Measurements from ENCODE around the gene SAMD11. TPM values are rescaled to one million over a fixed set of nuclear protein-coding genes. Genes with fewer than 3 reads are reported as not detected.
"Not testable (repeated sequence)": the region's sequence is repeated elsewhere in the genome, so short reads cannot be mapped to it uniquely, and the experiment has no call there.

Gene SAMD11
- total and polyA plus RNA-seq, 8 donors, result 7.1 to 61.5 (median 28.0) TPM

- Histone ChIP-seq H3K27ac (no peak overlapping the region), H3K4me1 (no peaks in the 10 kb centered on the region), H3K36me3 (no peaks in the 10 kb centered on the region), H3K9me3 (no peaks in the 10 kb centered on the region), H3K4me3 (no peak overlapping the region), H3K27me3 (peaks cover 0 to 84% of the 10 kb centered on the region in 2 donors)
- TF ChIP-seq, protein P1, sequence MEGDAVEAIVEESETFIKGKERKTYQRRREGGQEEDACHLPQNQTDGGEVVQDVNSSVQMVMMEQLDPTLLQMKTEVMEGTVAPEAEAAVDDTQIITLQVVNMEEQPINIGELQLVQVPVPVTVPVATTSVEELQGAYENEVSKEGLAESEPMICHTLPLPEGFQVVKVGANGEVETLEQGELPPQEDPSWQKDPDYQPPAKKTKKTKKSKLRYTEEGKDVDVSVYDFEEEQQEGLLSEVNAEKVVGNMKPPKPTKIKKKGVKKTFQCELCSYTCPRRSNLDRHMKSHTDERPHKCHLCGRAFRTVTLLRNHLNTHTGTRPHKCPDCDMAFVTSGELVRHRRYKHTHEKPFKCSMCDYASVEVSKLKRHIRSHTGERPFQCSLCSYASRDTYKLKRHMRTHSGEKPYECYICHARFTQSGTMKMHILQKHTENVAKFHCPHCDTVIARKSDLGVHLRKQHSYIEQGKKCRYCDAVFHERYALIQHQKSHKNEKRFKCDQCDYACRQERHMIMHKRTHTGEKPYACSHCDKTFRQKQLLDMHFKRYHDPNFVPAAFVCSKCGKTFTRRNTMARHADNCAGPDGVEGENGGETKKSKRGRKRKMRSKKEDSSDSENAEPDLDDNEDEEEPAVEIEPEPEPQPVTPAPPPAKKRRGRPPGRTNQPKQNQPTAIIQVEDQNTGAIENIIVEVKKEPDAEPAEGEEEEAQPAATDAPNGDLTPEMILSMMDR (IDR thresholded peaks at IDR 0.05), result no peak
- ATAC-seq, result no peak
- intact Hi-C loops (cut with DNase I), result no loop called here
- DNase-seq, result peak in 1 of 4 donors; percentile 79
These were observed 59.2 kb downstream of the SAMD11 start for GRCh38 chr1:982765-983436.

DNA sequence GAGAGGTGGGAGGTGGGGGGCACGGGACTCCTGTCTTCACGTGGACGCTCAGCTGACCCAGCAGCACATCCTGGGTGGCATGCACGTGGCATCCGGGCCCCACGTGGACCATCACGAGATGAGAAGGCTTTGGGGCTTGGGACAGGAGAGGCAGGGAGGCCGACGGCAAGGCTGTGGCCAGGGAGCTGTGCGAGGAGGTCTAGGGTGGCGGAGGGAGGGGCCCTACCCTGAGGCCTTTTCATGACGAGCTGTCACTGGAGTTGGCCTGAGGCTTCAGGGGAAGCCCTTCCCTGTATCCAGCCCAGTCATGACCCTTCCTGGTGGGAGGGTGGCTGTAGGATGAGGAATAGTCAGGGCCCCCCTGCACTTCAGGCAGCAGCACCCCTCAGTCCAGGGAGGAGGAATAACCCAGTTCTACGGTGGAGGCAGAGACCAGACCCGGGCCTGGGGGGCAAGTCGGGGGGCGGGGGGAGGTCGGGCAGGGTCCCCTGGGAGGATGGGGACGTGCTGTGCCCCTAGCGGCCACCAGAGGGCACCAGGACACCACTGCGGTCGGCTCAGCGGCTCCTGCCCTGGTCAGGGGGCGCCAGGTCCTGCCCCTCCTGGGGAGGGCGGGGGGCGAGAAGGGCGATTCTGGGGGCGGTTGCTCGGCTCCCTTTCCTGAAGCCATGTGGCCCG, 60.2 kb downstream of the SAMD11 start:
- Histone ChIP-seq H3K36me3 (no peaks in the 10 kb centered on the region), H3K4me3 (no peak overlapping the region), H3K9me3 (no peaks in the 10 kb centered on the region), H3K4me1 (no peaks in the 10 kb centered on the region), H3K27me3 (peaks cover 0 to 75% of the 10 kb centered on the region in 2 donors), H3K27ac (no peak overlapping the region)
- DNase-seq (peak in 2 of 4 donors; percentile 50 to 90), ATAC-seq (peak; percentile 83)
- intact Hi-C loops (cut with DNase I), result no loop called here
- TF ChIP-seq, protein P1 (IDR thresholded peaks at IDR 0.05), result peak; percentile 89 to 92

DNA sequence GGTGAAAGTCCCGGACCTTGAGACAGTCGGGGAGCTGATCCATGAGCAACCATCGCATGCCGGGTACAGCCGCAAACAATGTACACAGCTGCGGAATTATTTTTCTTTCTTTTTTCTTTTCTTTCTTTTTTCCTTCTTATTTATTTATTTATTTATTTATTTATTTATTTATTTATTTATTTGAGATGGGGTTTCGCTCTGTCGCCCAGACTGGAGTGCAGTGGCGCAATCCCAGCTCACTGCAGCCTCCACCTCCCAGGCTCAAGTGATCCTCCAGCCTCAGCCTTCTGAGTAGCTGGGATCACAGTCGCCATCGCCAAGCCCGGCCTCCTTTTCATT, 60.7 kb downstream of the SAMD11 start:
- Histone ChIP-seq H3K4me3 (no peak overlapping the region), H3K36me3 (no peaks in the 10 kb centered on the region), H3K4me1 (no peaks in the 10 kb centered on the region), H3K27ac (no peak overlapping the region), H3K27me3 (peaks cover 0 to 73% of the 10 kb centered on the region in 2 donors), H3K9me3 (no peaks in the 10 kb centered on the region)
- TF ChIP-seq, protein P1 (IDR thresholded peaks at IDR 0.05), result peak in 1 of 2 donors; percentile 8
- ATAC-seq (no peak), DNase-seq (no peak)
- intact Hi-C loops (cut with DNase I), result no loop called here

GRCh38 chr1:985126-985525, 61.4 kb downstream of the SAMD11 start:
- Histone ChIP-seq H3K27me3 (peaks cover 0 to 76% of the 10 kb centered on the region in 2 donors), H3K4me1 (no peaks in the 10 kb centered on the region), H3K4me3 (no peak overlapping the region), H3K36me3 (no peaks in the 10 kb centered on the region), H3K9me3 (no peaks in the 10 kb centered on the region), H3K27ac (no peak overlapping the region)
- TF ChIP-seq, protein P1 (IDR thresholded peaks at IDR 0.05), result no peak
- intact Hi-C loops (cut with DNase I), result loop anchor here in 1 of 2 donors (5.0 kb wide), 1 partner anchor 77 kb away; no protein-coding TSS in a partner anchor
- ATAC-seq (no peak), DNase-seq (peak in 1 of 4 donors; percentile 34)

DNA sequence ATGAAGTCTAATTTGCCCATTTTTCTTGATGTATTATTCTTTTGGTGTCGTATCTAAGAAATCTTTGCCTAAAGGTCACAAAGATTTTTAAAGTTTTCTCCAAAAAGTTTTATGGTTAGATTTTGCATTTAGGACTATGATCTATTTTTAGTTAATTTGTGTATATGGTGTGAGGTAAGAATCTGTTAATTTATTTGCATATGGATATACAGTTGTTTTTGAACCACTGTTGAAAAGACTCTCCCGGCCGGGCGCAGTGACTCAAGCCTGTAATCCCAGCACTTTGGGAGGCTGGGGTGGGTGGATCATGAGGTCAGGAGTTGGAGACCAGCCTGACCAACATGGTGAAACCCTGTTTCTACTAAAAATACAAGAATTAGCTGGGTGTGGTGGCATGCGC, 64.3 kb downstream of the SAMD11 start:
- intact Hi-C loops (cut with DNase I), result loop anchor here in 1 of 2 donors (5.0 kb wide), 1 partner anchor 74 kb away; no protein-coding TSS in a partner anchor
- not testable (repeated sequence) for DNase-seq, H3K27ac ChIP-seq, H3K4me3 ChIP-seq, H3K4me1 ChIP-seq, H3K36me3 ChIP-seq, H3K9me3 ChIP-seq, ATAC-seq
- H3K27me3 ChIP-seq, result peaks cover 0 to 50% of the 10 kb centered on the region in 2 donors

- DNase-seq; H3K36me3 ChIP-seq; H3K27ac ChIP-seq; ATAC-seq; H3K4me1 ChIP-seq; H3K4me3 ChIP-seq; H3K9me3 ChIP-seq; intact Hi-C loops (cut with DNase I): not testable (repeated sequence)
- H3K27me3 ChIP-seq, result peaks cover 0 to 49% of the 10 kb centered on the region in 2 donors
These were observed 67.6 kb downstream of the SAMD11 start for GRCh38 chr1:991275-991674.

Measured in left lung (tissue), 10 donors.